ENCODE data around the gene RFWD3.

RFWD3 gene

GRCh38 chr16:74651841-74652240, 14.8 kb downstream of the RFWD3 start:
- no peak overlapping the region for H4K12ac ChIP-seq (ENCODE audit: low read depth, low read length)
- no peaks in the 10 kb centered on the region for H3K79me2 ChIP-seq (ENCODE audit: control insufficient read depth, insufficient read depth, low read length, poor library complexity)
- H3K4me3 ChIP-seq (ENCODE audit: low read depth, low read length), result no peak overlapping the region
- H3K23ac ChIP-seq (ENCODE audit: low read length), result no peak overlapping the region
- H3K18ac ChIP-seq (ENCODE audit: low read length), result no peak overlapping the region
- H3K4me1 ChIP-seq (ENCODE audit: control insufficient read depth in 1 of 2, insufficient read depth in 2 of 2, low read length in 2 of 2), result peaks cover 2% of the 10 kb centered on the region in 2 experiments
- peaks cover 24 to 34% of the 10 kb centered on the region in 2 experiments for H3K36me3 ChIP-seq (ENCODE audit: control insufficient read depth in 1 of 2, insufficient read depth in 2 of 2, low read length in 2 of 2)
- H2BK12ac ChIP-seq (ENCODE audit: low read length), result no peak overlapping the region
- no peaks in the 10 kb centered on the region for H3K9me3 ChIP-seq (ENCODE audit: insufficient read depth, low read depth, low read length)
- no CpG with 5 or more reads among the region's 2 CpGs for WGBS (ENCODE audit: extremely low coverage, insufficient coverage, insufficient read length)
- no peak overlapping the region for H4K91ac ChIP-seq (ENCODE audit: low read depth, low read length)
- H3K27ac ChIP-seq (ENCODE audit: low read depth, low read length), result no peak overlapping the region
- no peaks in the 10 kb centered on the region for H3K79me1 ChIP-seq (ENCODE audit: low read length)
- no peak overlapping the region for H3K4me2 ChIP-seq (ENCODE audit: low read length)
- DNase-seq, result peak in 1 of 2 donors; percentile 42
- no peak overlapping the region for H3K9ac ChIP-seq (ENCODE audit: low read length)
- no peaks in the 10 kb centered on the region for H3K27me3 ChIP-seq (ENCODE audit: insufficient read depth, low read length)
- H2AK5ac ChIP-seq (ENCODE audit: low read length), result no peak overlapping the region
- H3K4ac ChIP-seq (ENCODE audit: low read depth, low read length), result no peak overlapping the region
- no peak overlapping the region for H4K8ac ChIP-seq (ENCODE audit: low read depth, low read length)
- no peak overlapping the region for H2BK5ac ChIP-seq (ENCODE audit: low read depth, low read length, poor library complexity)
- H2AFZ ChIP-seq (ENCODE audit: insufficient read depth, low read length, poor library complexity), result no peak overlapping the region
- H3K14ac ChIP-seq (ENCODE audit: low read length), result no peak overlapping the region
- no peak overlapping the region for H2BK120ac ChIP-seq (ENCODE audit: insufficient read depth, low read length, poor library complexity)

DNA sequence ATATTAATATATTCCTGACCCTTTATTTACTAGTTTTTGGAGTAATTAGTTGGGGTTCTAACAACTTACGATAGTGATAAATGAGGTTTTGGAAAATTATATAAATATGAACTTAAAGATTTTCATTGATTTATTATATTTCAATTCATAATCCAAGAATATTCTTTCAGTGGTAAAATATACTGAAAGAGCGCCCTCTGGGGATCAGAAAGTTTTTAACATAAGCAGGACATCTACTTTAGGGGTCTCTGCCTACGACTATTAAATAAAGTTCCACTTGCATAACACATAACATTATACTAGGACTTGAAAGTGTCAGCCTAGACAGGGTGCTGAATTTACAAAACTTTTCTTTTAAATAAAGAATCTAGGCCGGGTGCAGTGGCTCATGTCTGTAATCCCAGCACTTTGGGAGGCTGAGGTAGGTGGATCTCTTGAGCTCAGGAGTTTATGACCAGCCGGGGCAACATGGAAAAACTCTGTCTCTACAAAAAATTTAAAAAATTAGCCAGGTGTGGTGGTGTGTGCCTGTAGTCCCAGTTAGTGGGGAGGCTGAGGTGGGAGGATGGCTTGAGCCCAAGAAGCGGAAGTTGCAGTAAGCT, 15.6 kb downstream of the RFWD3 start:
- no peak overlapping the region for H3K14ac ChIP-seq (ENCODE audit: low read length)
- no peak overlapping the region for H2BK5ac ChIP-seq (ENCODE audit: low read depth, low read length, poor library complexity)
- no peak overlapping the region for H3K27ac ChIP-seq (ENCODE audit: low read depth, low read length)
- H2BK120ac ChIP-seq (ENCODE audit: insufficient read depth, low read length, poor library complexity), result no peak overlapping the region
- no peak overlapping the region for H2BK12ac ChIP-seq (ENCODE audit: low read length)
- H3K4ac ChIP-seq (ENCODE audit: low read depth, low read length), result no peak overlapping the region
- no peak overlapping the region for H4K8ac ChIP-seq (ENCODE audit: low read depth, low read length)
- H3K9me3 ChIP-seq (ENCODE audit: insufficient read depth, low read depth, low read length), result no peaks in the 10 kb centered on the region
- H3K23ac ChIP-seq (ENCODE audit: low read length), result no peak overlapping the region
- H3K9ac ChIP-seq (ENCODE audit: low read length), result no peak overlapping the region
- H3K4me1 ChIP-seq (ENCODE audit: control insufficient read depth in 1 of 2, insufficient read depth in 2 of 2, low read length in 2 of 2), result peaks cover 2% of the 10 kb centered on the region in 2 experiments
- DNase-seq, result peak in 1 of 2 donors; percentile 40
- H4K12ac ChIP-seq (ENCODE audit: low read depth, low read length), result no peak overlapping the region
- H2AK5ac ChIP-seq (ENCODE audit: low read length), result no peak overlapping the region
- no peaks in the 10 kb centered on the region for H3K79me1 ChIP-seq (ENCODE audit: low read length)
- H3K79me2 ChIP-seq (ENCODE audit: control insufficient read depth, insufficient read depth, low read length, poor library complexity), result no peaks in the 10 kb centered on the region
- peaks cover 30 to 35% of the 10 kb centered on the region in 2 experiments for H3K36me3 ChIP-seq (ENCODE audit: control insufficient read depth in 1 of 2, insufficient read depth in 2 of 2, low read length in 2 of 2)
- H3K4me2 ChIP-seq (ENCODE audit: low read length), result no peak overlapping the region
- H3K4me3 ChIP-seq (ENCODE audit: low read depth, low read length), result no peak overlapping the region
- H2AFZ ChIP-seq (ENCODE audit: insufficient read depth, low read length, poor library complexity), result no peak overlapping the region
- WGBS (ENCODE audit: extremely low coverage, insufficient coverage, insufficient read length), result no CpG with 5 or more reads among the region's 6 CpGs
- H4K91ac ChIP-seq (ENCODE audit: low read depth, low read length), result no peak overlapping the region
- no peaks in the 10 kb centered on the region for H3K27me3 ChIP-seq (ENCODE audit: insufficient read depth, low read length)
- no peak overlapping the region for H3K18ac ChIP-seq (ENCODE audit: low read length)

GRCh38 chr16:74649839-74650504, 16.7 kb downstream of the RFWD3 start:
- H3K14ac ChIP-seq (ENCODE audit: low read length), result no peak overlapping the region
- H3K9me3 ChIP-seq (ENCODE audit: insufficient read depth, low read depth, low read length), result no peaks in the 10 kb centered on the region
- no peak overlapping the region for H2AK5ac ChIP-seq (ENCODE audit: low read length)
- no peak overlapping the region for H3K4ac ChIP-seq (ENCODE audit: low read depth, low read length)
- no peak overlapping the region for H3K4me3 ChIP-seq (ENCODE audit: low read depth, low read length)
- no peak for DNase-seq
- H2BK12ac ChIP-seq (ENCODE audit: low read length), result no peak overlapping the region
- H4K91ac ChIP-seq (ENCODE audit: low read depth, low read length), result no peak overlapping the region
- no peak overlapping the region for H4K8ac ChIP-seq (ENCODE audit: low read depth, low read length)
- H3K27ac ChIP-seq (ENCODE audit: low read depth, low read length), result no peak overlapping the region
- no peak overlapping the region for H3K4me2 ChIP-seq (ENCODE audit: low read length)
- H4K12ac ChIP-seq (ENCODE audit: low read depth, low read length), result no peak overlapping the region
- no peak overlapping the region for H2BK5ac ChIP-seq (ENCODE audit: low read depth, low read length, poor library complexity)
- H3K4me1 ChIP-seq (ENCODE audit: control insufficient read depth in 1 of 2, insufficient read depth in 2 of 2, low read length in 2 of 2), result peaks cover 2% of the 10 kb centered on the region in 2 experiments
- no peaks in the 10 kb centered on the region for H3K79me1 ChIP-seq (ENCODE audit: low read length)
- H3K79me2 ChIP-seq (ENCODE audit: control insufficient read depth, insufficient read depth, low read length, poor library complexity), result no peaks in the 10 kb centered on the region
- H2AFZ ChIP-seq (ENCODE audit: insufficient read depth, low read length, poor library complexity), result no peak overlapping the region
- no peak overlapping the region for H3K23ac ChIP-seq (ENCODE audit: low read length)
- H3K36me3 ChIP-seq (ENCODE audit: control insufficient read depth in 1 of 2, insufficient read depth in 2 of 2, low read length in 2 of 2), result peaks cover 34 to 40% of the 10 kb centered on the region in 2 experiments
- H3K18ac ChIP-seq (ENCODE audit: low read length), result no peak overlapping the region
- H2BK120ac ChIP-seq (ENCODE audit: insufficient read depth, low read length, poor library complexity), result no peak overlapping the region
- WGBS (ENCODE audit: extremely low coverage, insufficient coverage, insufficient read length), result no CpG with 5 or more reads among the region's 1 CpG
- no peak overlapping the region for H3K9ac ChIP-seq (ENCODE audit: low read length)
- no peaks in the 10 kb centered on the region for H3K27me3 ChIP-seq (ENCODE audit: insufficient read depth, low read length)

DNA sequence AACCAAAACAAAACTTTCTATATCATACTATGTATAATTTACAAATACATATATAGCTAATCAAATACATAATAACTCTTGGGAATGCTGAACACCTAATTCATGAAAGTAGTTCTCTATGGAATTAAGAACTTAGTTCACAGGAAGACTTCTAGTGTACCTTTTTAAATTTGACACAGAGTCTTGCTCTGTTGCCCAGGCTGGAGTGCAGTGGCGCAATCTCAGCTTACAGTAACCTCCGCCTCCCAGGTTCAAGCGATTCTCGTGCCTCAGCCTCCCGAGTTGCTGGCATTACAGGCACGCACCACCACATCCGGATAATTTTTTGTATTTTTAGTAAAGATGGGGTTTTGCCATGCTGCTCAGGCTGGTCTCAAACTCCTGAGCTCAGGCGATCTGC, 24.7 kb downstream of the RFWD3 start:
- Histone ChIP-seq H4K12ac (ENCODE audit: low read depth, low read length) (no peak overlapping the region), H3K4ac (ENCODE audit: low read depth, low read length) (no peak overlapping the region), H2BK120ac (ENCODE audit: insufficient read depth, low read length, poor library complexity) (no peak overlapping the region), H2AFZ (ENCODE audit: insufficient read depth, low read length, poor library complexity) (no peak overlapping the region), H3K4me3 (ENCODE audit: low read depth, low read length) (no peak overlapping the region), H4K91ac (ENCODE audit: low read depth, low read length) (no peak overlapping the region), H3K4me1 (ENCODE audit: control insufficient read depth in 1 of 2, insufficient read depth in 2 of 2, low read length in 2 of 2) (no peaks in the 10 kb centered on the region), H3K79me1 (ENCODE audit: low read length) (no peaks in the 10 kb centered on the region), H3K79me2 (ENCODE audit: control insufficient read depth, insufficient read depth, low read length, poor library complexity) (no peaks in the 10 kb centered on the region), H3K27me3 (ENCODE audit: insufficient read depth, low read length) (no peaks in the 10 kb centered on the region), H2BK5ac (ENCODE audit: low read depth, low read length, poor library complexity) (no peak overlapping the region), H3K9ac (ENCODE audit: low read length) (no peak overlapping the region), H3K9me3 (ENCODE audit: insufficient read depth, low read depth, low read length) (no peaks in the 10 kb centered on the region), H3K36me3 (ENCODE audit: control insufficient read depth in 1 of 2, insufficient read depth in 2 of 2, low read length in 2 of 2) (peaks cover 45 to 50% of the 10 kb centered on the region in 2 experiments), H3K27ac (ENCODE audit: low read depth, low read length) (no peak overlapping the region), H3K4me2 (ENCODE audit: low read length) (no peak overlapping the region), H3K18ac (ENCODE audit: low read length) (no peak overlapping the region), H2BK12ac (ENCODE audit: low read length) (no peak overlapping the region), H3K14ac (ENCODE audit: low read length) (no peak overlapping the region), H4K8ac (ENCODE audit: low read depth, low read length) (no peak overlapping the region), H3K23ac (ENCODE audit: low read length) (no peak overlapping the region), H2AK5ac (ENCODE audit: low read length) (no peak overlapping the region)
- no CpG with 5 or more reads among the region's 8 CpGs for WGBS (ENCODE audit: extremely low coverage, insufficient coverage, insufficient read length)
- no peak for DNase-seq

Data from trophoblast cell (in vitro differentiated cells and primary cell).